HepG2 (cell line): ENCODE measurements around the gene NNMT.

Source experiments
- ELF4 ChIP-seq: sonication (generic); formaldehyde crosslinking; IDR thresholded peaks from 2 replicates; pipeline ENCODE4 v1.5.0; 2020; ENCODE audit warnings: missing genetic modification reagents, mild to moderate bottlenecking, moderate library complexity, borderline replicate concordance
- KDM6A ChIP-seq: IDR thresholded peaks from 2 replicates; pipeline ENCODE4 v1.6.1; 2016; ENCODE audit warnings: low read depth
- NR3C1 ChIP-seq: sonication (generic); formaldehyde crosslinking; IDR thresholded peaks from 2 replicates; pipeline ENCODE4 v1.4.0; 2020; ENCODE audit warnings: missing genetic modification reagents
- ZNF124 ChIP-seq: sonication (generic); formaldehyde crosslinking; IDR thresholded peaks from 2 replicates; pipeline ENCODE4 v1.4.0; 2020; ENCODE audit warnings: missing genetic modification reagents
- ZNF234 ChIP-seq: sonication (generic); formaldehyde crosslinking; conservative IDR thresholded peaks from 2 replicates; pipeline ENCODE4 v1.5.1; 2020; ENCODE audit warnings: mild to moderate bottlenecking, missing genetic modification reagents
- ZNF263 ChIP-seq: sonication (generic); formaldehyde crosslinking; IDR thresholded peaks from 2 replicates; pipeline ENCODE4 v1.4.0; 2020; ENCODE audit warnings: missing genetic modification reagents
- ZNF441 ChIP-seq: sonication (generic); formaldehyde crosslinking; IDR thresholded peaks from 2 replicates; pipeline ENCODE4 v1.7.0; 2021; ENCODE audit warnings: missing genetic modification reagents, borderline replicate concordance
- ZNF556 ChIP-seq: sonication (generic); formaldehyde crosslinking; IDR thresholded peaks from 2 replicates; pipeline ENCODE4 v1.4.0; 2020; ENCODE audit warnings: mild to moderate bottlenecking, missing genetic modification reagents, borderline replicate concordance
- TF ChIP-seq, protein P1 (sequence below): sonication (generic); formaldehyde crosslinking; IDR thresholded peaks from 2 replicates; pipeline ENCODE4 v1.8.0; 2022; ENCODE audit warnings: mild to moderate bottlenecking, missing genetic modification reagents, moderate library complexity

DNA sequence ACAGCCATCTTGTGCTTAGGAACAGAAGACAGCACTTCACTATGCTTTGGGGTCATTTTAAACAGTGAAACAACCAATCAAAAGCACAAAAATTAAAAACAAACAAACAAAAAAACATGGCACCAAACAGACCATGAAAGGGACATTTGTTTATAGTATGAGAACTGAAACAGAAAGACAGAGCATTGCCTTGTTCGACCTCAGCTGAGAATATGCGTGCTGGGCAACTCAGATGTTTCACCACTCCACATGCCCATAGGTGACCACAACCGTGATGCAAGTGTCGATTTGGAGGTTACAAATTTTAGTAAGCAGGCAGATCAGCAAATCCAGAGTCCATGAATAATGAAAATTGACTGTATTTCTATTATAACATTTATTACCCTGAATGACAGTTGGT lies 30.0 kb downstream of the NNMT start:
- TF ChIP-seq ZNF441, result no peak
- no peak for TF ChIP-seq ZNF124 (CRISPR knock-in tag)
- no peak for TF ChIP-seq ZNF263
- no peak for TF ChIP-seq ZNF556 (CRISPR knock-in tag)
- TF ChIP-seq, protein P1, sequence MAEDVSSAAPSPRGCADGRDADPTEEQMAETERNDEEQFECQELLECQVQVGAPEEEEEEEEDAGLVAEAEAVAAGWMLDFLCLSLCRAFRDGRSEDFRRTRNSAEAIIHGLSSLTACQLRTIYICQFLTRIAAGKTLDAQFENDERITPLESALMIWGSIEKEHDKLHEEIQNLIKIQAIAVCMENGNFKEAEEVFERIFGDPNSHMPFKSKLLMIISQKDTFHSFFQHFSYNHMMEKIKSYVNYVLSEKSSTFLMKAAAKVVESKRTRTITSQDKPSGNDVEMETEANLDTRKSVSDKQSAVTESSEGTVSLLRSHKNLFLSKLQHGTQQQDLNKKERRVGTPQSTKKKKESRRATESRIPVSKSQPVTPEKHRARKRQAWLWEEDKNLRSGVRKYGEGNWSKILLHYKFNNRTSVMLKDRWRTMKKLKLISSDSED (CRISPR knock-in tag), result no peak
- no peak for TF ChIP-seq ZNF234
- no peak for TF ChIP-seq KDM6A (CRISPR knock-in tag)
- TF ChIP-seq ELF4 (CRISPR knock-in tag), result no peak
- TF ChIP-seq NR3C1, result no peak
